Neural progenitor cell (in vitro differentiated cells): ENCODE results near the gene PPCDC.

ENCODE experiments used
- EZH2 ChIP-seq: fragments of 200-600 bp; sonication (generic); IDR thresholded peaks from 2 replicates; pipeline ENCODE4 v1.6.1; 2017; ENCODE audit warnings: antibody characterized with exemption, mild to moderate bottlenecking, moderate library complexity
- TF ChIP-seq, protein P1 (sequence below): fragments of 200-600 bp; sonication (generic); IDR thresholded peaks from 2 replicates; pipeline ENCODE4 v1.5.1; 2017; ENCODE audit warnings: antibody characterized with exemption, mild to moderate bottlenecking

- TF ChIP-seq, protein P1, sequence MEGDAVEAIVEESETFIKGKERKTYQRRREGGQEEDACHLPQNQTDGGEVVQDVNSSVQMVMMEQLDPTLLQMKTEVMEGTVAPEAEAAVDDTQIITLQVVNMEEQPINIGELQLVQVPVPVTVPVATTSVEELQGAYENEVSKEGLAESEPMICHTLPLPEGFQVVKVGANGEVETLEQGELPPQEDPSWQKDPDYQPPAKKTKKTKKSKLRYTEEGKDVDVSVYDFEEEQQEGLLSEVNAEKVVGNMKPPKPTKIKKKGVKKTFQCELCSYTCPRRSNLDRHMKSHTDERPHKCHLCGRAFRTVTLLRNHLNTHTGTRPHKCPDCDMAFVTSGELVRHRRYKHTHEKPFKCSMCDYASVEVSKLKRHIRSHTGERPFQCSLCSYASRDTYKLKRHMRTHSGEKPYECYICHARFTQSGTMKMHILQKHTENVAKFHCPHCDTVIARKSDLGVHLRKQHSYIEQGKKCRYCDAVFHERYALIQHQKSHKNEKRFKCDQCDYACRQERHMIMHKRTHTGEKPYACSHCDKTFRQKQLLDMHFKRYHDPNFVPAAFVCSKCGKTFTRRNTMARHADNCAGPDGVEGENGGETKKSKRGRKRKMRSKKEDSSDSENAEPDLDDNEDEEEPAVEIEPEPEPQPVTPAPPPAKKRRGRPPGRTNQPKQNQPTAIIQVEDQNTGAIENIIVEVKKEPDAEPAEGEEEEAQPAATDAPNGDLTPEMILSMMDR, result no peak
- TF ChIP-seq EZH2, result no peak
Observed at GRCh38 chr15:74976159-74976558, 47.2 kb upstream of the PPCDC start.
